ENCODE results near the gene USP7. TPM values are rescaled to one million over a fixed set of nuclear protein-coding genes. Genes with fewer than 3 reads are reported as not detected.
A peak's percentile ranks its signal among the peaks of the same experiment; 100 is the strongest.

The USP7 gene
- total RNA-seq, 4 donors from 2014 or later = 57.9 to 93.6 (median 85.5) TPM

DNA sequence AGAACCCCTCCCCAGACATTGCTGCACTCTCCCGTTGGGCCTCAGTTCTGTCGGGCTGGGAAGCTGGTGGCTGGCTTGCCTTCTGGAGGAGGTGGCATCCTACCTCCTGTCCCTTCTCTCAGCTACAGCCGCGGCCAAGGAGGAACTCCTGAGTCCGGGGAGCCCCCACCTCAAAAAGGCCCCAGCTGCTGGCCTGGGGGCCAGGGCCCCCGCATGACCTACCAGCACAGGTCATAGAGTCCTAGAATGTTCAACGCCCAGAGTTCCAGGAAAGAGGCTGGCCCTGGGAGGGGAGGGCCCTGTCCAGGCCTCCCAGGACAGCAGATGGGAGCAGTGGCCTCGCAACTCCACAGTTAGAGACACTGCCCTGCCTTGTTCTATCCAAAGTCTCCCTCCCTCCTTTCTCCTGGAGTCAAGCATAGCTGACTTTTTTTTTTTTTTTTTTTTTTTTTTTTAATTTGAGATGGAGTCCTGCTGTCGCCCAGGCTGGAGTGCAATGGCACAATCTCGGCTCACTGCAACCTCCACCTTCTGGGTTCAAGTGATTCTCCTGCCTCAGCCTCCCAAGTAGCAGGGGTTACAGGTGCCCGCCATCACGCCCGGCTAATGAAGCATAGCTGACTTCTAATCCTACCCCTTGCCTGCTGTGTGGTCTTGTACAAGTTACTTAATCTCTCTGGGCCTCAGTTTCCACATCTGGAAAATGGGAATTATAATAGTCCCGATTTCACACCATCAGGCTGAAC, 102.0 kb downstream of the USP7 start:
- H3K9me3 ChIP-seq = no peaks in the 10 kb centered on the region
- WGBS, 2 donors = 84 to 85% methylated on average over 11 to 12 of the region's 14 CpGs
- intact Hi-C loops (cut with DNase I) = no loop called here
- DNase-seq = no peak
- H3K27ac ChIP-seq = peak overlapping the region in 2 of 3 donors; percentile 1 to 38
- peaks cover 0 to 6% of the 10 kb centered on the region in 2 donors for H3K36me3 ChIP-seq
- no peak overlapping the region for H3K4me3 ChIP-seq (replicated peaks in 1 of 3)
- H3K4me1 ChIP-seq = peaks cover 21 to 43% of the 10 kb centered on the region in 2 donors
- H3K27me3 ChIP-seq = no peaks in the 10 kb centered on the region
- TF ChIP-seq POLR2A (IDR thresholded peaks at IDR 0.05) = no peak
- TF ChIP-seq, protein P1, sequence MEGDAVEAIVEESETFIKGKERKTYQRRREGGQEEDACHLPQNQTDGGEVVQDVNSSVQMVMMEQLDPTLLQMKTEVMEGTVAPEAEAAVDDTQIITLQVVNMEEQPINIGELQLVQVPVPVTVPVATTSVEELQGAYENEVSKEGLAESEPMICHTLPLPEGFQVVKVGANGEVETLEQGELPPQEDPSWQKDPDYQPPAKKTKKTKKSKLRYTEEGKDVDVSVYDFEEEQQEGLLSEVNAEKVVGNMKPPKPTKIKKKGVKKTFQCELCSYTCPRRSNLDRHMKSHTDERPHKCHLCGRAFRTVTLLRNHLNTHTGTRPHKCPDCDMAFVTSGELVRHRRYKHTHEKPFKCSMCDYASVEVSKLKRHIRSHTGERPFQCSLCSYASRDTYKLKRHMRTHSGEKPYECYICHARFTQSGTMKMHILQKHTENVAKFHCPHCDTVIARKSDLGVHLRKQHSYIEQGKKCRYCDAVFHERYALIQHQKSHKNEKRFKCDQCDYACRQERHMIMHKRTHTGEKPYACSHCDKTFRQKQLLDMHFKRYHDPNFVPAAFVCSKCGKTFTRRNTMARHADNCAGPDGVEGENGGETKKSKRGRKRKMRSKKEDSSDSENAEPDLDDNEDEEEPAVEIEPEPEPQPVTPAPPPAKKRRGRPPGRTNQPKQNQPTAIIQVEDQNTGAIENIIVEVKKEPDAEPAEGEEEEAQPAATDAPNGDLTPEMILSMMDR (IDR thresholded peaks at IDR 0.05) = no peak

- Histone ChIP-seq H3K36me3 (peaks cover 0 to 10% of the 10 kb centered on the region in 2 donors), H3K27me3 (no peaks in the 10 kb centered on the region), H3K4me1 (peaks cover 15 to 28% of the 10 kb centered on the region in 2 donors), H3K9me3 (no peaks in the 10 kb centered on the region), H3K4me3 (replicated peaks in 1 of 3) (no peak overlapping the region), H3K27ac (peak overlapping the region in 1 of 3 donors; percentile 18)
- DNase-seq = no peak
- no peak for TF ChIP-seq POLR2A (IDR thresholded peaks at IDR 0.05)
- TF ChIP-seq, protein P1 (IDR thresholded peaks at IDR 0.05) = no peak
- intact Hi-C loops (cut with DNase I) = no loop called here
- 74% methylated on average over 15 to 25 of the region's 25 CpGs for WGBS, 2 donors
These were observed 103.5 kb downstream of the USP7 start for GRCh38 chr16:8859913-8860881.

DNA sequence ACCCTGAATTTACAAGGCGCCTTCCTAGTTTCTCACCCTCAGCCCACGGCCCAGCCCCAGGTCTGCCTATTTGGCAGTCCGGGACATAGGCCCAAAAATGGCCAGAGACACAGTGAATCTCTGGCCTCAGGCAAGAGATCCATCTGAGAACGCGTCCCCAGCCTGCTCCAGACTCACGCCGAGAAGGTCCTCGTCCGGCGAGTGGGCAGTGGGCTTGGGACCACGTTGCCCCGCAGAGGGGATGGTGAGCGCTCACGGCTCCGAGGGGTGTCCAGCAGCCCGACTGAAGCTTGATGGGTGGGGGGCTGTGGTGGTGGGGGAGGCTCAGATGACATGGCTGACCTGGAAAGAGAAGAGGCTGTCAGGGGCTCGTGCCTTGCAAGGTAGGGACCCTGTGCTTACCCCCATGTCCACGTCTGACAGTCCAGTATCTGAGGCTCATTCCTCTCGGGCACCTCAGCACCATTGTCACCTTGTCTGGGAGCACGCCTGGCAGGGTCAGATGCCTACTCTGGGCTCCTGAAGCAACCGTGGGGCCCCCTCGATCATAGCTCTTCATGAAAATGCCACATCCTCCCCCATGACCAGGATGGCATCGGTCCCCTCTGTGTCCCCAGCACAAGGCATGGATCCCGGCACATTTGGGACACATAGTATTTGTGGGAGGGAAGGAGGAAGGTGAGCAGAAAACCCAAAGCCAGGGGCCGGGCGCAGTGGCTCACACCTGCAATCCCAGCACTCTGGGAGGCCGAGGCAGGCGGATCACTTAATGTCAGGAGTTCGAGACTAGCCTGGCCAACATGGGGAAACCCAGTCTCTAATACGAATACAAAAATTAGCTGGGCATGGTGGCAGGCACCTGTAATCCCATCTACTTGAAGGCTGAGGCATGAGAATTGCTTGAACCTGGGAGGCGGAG, 104.5 kb downstream of the USP7 start:
- no peak for DNase-seq
- Histone ChIP-seq H3K4me3 (replicated peaks in 1 of 3) (no peak overlapping the region), H3K9me3 (no peaks in the 10 kb centered on the region), H3K4me1 (peaks cover 11 to 21% of the 10 kb centered on the region in 2 donors), H3K27me3 (no peaks in the 10 kb centered on the region), H3K36me3 (peaks cover 0 to 15% of the 10 kb centered on the region in 2 donors), H3K27ac (no peak overlapping the region)
- no peak for TF ChIP-seq POLR2A (IDR thresholded peaks at IDR 0.05)
- TF ChIP-seq, protein P1 (IDR thresholded peaks at IDR 0.05) = no peak
- intact Hi-C loops (cut with DNase I) = no loop called here
- WGBS, 2 donors = 94 to 95% methylated on average over 29 to 30 of the region's 31 CpGs

DNA sequence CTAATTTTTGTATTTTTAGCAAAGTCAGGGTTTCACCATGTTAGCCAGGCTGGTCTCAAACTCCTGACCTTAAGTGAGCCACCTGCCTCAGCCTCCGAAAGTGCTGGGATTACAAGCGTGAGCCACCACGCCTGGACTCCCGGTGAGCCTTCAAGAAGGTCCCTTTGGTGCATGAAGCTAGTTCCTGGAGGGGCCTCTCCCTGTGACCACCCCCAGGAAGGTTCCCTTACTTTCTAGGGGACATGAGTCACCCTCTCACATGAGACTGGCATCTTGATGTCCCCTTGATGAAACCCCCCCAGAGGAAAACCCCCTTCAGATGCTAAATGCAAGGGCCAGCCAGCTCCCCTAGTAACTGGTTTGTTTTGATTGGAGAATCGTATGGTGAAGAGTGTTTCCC, 107.7 kb downstream of the USP7 start:
- H3K9me3 ChIP-seq = no peaks in the 10 kb centered on the region
- no peak overlapping the region for H3K4me3 ChIP-seq (replicated peaks in 1 of 3)
- TF ChIP-seq, protein P1 (IDR thresholded peaks at IDR 0.05) = no peak
- TF ChIP-seq POLR2A (IDR thresholded peaks at IDR 0.05) = no peak
- no peak overlapping the region for H3K27ac ChIP-seq
- DNase-seq = no peak
- peaks cover 0 to 15% of the 10 kb centered on the region in 2 donors for H3K36me3 ChIP-seq
- 52 to 68% methylated on average over 5 of the region's 5 CpGs for WGBS, 2 donors
- intact Hi-C loops (cut with DNase I) = no loop called here
- no peaks in the 10 kb centered on the region for H3K27me3 ChIP-seq
- H3K4me1 ChIP-seq = no peaks in the 10 kb centered on the region
